D721Med (cell line): ENCODE data around the gene PRKCB.

ENCODE experiments used
- DNase-seq: peaks from one replicate; pipeline ENCODE4 v3.0.0; 2011; ENCODE audit warnings: low spot score; ENCODE audit not compliant: insufficient read length
- FAIRE-seq: peaks from 2 replicates; lab custom pipeline; 2011; peaks lifted over from hg19 to GRCh38; lab: Jason Lieb, UNC
- CTCF ChIP-seq: IDR thresholded peaks from 2 replicates; pipeline ENCODE4 v1.5.1; 2012; ENCODE audit warnings: mild to moderate bottlenecking, control low read depth; ENCODE audit not compliant: insufficient read depth; ENCODE audit errors: missing control alignments

The PRKCB gene

GRCh38 chr16:23950291-23950894, 114.6 kb downstream of the PRKCB start:
- FAIRE-seq = no peak
- no peak for DNase-seq
- no peak for TF ChIP-seq CTCF

- no peak for DNase-seq
- no peak for FAIRE-seq
- no peak for TF ChIP-seq CTCF
Measured at GRCh38 chr16:23950898-23951297, 115.1 kb downstream of the PRKCB start.

GRCh38 chr16:23952128-23952970, 116.6 kb downstream of the PRKCB start:
- FAIRE-seq (no peak), DNase-seq (no peak)
- no peak for TF ChIP-seq CTCF

- no peak for TF ChIP-seq CTCF
- FAIRE-seq = no peak
Measured at GRCh38 chr16:23952971-23953300, 117.2 kb downstream of the PRKCB start.

GRCh38 chr16:23953476-23953875, 117.7 kb downstream of the PRKCB start:
- FAIRE-seq = no peak
- DNase-seq = no peak
- TF ChIP-seq CTCF = no peak

More at GRCh38 chr16:23952971-23953300, 117.2 kb downstream of the PRKCB start:
- no peak for DNase-seq

- no peak for FAIRE-seq
- no peak for TF ChIP-seq CTCF
- DNase-seq = no peak
Measured at GRCh38 chr16:23955088-23955487, 119.3 kb downstream of the PRKCB start.

GRCh38 chr16:23957287-23957686, 121.5 kb downstream of the PRKCB start:
- DNase-seq (no peak), FAIRE-seq (no peak)
- TF ChIP-seq CTCF = no peak
